GM12874 (cell line): Measurements from ENCODE around the gene ADD1.

Source experiments
- CTCF ChIP-seq: IDR thresholded peaks from 2 replicates; pipeline ENCODE4 v1.5.1; 2011; ENCODE audit warnings: low read depth, mild to moderate bottlenecking, control low read depth, low read length, moderate library complexity; ENCODE audit not compliant: insufficient read depth

ADD1 gene

GRCh38 chr4:2817137-2817536 is 26.5 kb upstream of the ADD1 start:
- TF ChIP-seq CTCF: no peak

- TF ChIP-seq CTCF: no peak
Measured at GRCh38 chr4:2817701-2818350, 25.8 kb upstream of the ADD1 start.

- TF ChIP-seq CTCF: no peak
Measured at GRCh38 chr4:2818351-2818939, 25.2 kb upstream of the ADD1 start.

- no peak for TF ChIP-seq CTCF
Measured at GRCh38 chr4:2819244-2820215, 24.1 kb upstream of the ADD1 start.

GRCh38 chr4:2820216-2820982 is 23.2 kb upstream of the ADD1 start:
- no peak for TF ChIP-seq CTCF

GRCh38 chr4:2822461-2823300 is 21.0 kb upstream of the ADD1 start:
- TF ChIP-seq CTCF: no peak
